ENCODE results near the gene BIN1.

GRCh38 chr2:127050803-127051115, 56.2 kb downstream of the BIN1 start:
- TF ChIP-seq CTCF (IDR thresholded peaks at IDR 0.05; ENCODE audit: borderline replicate concordance, extremely low read depth, low read length, poor library complexity, severe bottlenecking), result no peak
- no peak for TF ChIP-seq EZH2 (IDR thresholded peaks at IDR 0.05; ENCODE audit: borderline replicate concordance, low read depth, low read length, severe bottlenecking)

Data from DND-41 (cell line).